Colon (tissue), 2 donors: ENCODE data around the gene SCYL2.
"Not testable (repeated sequence)": the region's sequence is repeated elsewhere in the genome, so short reads cannot be mapped to it uniquely, and the experiment has no call there.

Experiments used
- FAIRE-seq: peaks from 2 replicates; lab custom pipeline; 2012; peaks lifted over from hg19 to GRCh38; lab: Jason Lieb, UNC
- donor health status: control.
- donor health status: control.

SCYL2 gene

GRCh38 chr12:100266835-100267602 lies at the start of gene SCYL2, which contains the start of gene DEPDC4:
Gene SCYL2 (plus strand): TSS chr12:100267177. CDS start chr12:100282971, 15,794 bp downstream.
Gene DEPDC4 (minus strand): TSS chr12:100267079. CDS start chr12:100267076, 3 bp downstream.
- peak; percentile 28 for FAIRE-seq

DNA sequence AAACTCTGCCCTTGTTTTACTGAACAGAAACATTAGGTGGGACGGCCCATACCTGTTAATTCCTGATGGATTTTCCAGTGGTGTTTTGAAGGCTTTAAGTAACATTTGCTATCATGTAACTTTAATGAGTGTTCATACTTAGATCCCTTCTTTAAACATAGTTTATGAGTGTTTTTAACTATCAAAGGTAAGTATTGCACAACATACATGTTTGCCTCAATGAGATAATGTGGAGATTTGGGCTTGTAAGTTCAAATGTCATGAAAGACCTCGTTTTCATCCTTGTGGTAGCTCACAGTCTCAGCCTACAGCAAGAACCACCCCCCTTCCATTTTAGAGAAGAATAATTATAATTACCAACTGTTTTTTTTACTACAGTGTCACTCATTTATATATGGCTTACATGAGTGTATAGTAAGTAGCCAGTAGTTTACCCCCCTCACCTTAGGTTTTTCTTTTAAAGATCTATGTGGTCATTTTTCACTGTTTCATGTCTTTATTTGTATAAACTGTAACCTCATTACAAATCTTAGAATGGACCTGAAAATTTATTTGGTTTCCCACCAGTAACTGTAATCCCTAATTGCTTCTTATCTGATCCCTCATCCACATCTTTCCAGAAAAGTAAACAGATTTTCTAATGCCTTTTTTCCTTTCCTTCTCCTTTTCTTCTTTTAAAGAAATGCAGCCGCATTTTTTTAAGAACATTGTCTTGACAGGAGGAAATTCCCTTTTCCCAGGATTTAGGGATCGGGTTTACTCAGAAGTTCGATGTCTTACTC lies 47.5 kb upstream of the SCYL2 start:
- FAIRE-seq = no peak

DNA sequence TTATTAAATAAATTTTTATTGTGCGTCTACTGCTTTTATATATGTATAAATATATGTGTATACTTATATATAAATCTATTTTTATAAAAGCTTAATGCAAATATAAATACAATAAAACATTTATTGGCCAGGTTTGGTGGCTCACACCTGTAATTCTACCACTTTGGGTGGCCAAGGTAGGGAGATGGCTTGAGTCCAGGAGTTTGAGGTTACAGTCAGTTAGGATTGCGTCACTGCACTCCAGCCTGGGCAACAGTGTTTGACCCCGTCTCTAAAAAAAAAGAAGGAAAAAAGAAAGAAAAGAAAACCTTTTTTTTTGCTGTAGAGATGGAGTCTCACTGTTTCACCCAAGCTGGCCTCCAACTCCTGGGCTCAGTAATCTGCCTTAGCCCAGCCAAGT lies 45.5 kb upstream of the SCYL2 start:
- no peak for FAIRE-seq

DNA sequence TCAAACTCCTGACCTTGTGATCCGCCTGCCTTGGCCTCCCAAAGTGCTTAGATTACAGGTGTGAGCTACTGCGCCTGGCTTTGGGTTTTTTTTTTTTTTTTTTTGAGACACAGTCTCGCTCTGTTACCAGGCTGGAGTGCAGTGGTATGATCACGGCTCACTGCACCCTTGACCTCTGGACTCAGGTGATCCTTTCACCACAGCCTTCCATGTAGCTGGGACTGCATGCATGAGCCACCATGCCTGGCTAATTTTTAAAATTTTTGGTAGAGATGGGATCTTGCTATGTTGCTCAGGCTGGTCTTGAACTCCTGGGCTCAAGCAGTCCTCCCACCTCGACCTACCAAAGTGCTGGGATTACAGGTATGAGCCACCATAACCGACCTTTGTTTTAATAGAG lies 44.8 kb upstream of the SCYL2 start:
- FAIRE-seq = not testable (repeated sequence)

DNA sequence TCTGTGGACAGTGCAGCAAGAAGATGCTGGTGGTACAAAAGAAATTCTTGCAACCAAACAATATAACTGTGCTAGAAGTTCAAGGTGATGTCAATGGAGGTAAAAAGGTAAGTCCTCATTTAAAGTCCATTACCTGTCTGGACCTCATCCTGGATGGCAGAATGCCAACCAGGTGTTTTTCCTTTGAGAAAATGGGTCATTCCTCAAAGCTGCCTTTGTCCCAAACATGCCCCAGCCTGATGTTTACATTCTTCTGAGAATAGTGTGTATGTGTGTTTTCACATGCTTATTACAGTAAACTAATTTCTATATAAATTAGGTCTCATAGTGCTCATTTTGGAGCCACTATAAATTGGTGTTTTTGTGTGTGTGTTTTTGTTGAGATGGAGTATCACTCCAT lies 41.5 kb upstream of the SCYL2 start:
- no peak for FAIRE-seq

DNA sequence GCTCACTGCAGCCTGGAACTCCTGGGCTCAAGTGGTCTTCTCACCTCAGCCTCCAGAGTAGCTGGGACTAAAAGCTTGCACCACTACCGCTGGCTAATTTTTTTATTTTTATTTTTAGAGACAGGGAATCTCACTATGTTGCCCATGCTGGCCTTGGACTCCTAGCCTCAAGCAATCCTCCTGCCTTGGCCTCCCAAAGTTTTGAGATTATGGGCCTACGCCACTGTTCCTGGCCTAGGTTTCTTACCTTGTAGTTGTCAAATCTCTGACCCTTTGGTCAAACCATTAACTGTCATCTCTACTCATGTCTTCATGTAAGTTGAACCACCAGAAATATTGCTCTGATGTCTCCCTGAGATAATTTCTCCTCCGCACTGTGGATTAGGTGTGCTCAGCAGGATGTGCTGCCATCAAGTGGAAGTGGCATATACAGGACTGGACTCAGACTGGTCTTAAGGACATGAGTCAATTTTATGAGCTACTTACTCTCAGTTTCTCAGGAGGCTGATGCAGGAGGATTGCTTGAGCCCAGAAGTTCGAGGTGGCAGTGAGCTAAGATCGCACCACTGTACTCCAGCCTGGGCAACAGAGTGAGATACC lies 37.8 kb upstream of the SCYL2 start:
- FAIRE-seq = no peak

DNA sequence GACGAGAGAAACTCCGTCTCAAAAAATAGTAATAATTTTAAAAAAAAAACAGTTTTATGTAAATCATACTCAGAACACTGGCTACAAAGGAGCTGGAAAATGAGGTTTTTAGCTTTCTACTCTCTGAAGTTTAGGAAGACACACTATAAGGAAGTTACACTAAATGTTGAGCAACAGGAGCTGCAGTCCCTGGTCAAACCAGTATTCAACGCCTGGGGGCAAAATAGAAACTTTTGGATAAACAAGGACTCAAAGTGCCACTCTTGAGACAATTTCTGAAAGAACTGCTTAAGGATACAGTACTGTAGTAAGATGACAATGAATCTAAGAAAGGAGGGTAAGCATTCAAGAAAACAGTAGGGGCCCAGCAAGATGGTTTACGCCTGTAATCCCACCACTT lies 37.1 kb upstream of the SCYL2 start:
- no peak for FAIRE-seq

DNA sequence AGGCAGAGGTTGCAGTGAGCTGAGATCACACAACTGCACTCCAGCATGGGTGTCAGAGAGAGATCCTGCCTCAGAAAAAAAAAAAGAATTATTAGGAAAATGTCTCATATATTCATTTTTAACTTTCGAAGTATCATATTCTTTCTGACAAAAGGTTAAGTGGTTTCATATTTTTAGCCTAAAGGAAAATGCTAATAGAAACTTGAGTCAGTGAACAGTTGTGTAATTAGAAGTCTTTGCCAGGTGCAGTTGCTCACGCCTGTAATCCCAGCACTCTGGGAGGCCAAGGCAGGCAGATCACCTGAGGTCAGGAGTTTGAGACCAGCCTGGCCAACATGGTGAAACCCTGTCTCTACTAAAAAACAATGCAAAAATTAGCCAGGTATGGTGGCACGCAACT lies 35.1 kb upstream of the SCYL2 start:
- FAIRE-seq = not testable (repeated sequence)

- FAIRE-seq = no peak
Observed at GRCh38 chr12:100234166-100234565, 32.8 kb upstream of the SCYL2 start.

GRCh38 chr12:100234591-100235304 lies 32.2 kb upstream of the SCYL2 start:
- no peak for FAIRE-seq

DNA sequence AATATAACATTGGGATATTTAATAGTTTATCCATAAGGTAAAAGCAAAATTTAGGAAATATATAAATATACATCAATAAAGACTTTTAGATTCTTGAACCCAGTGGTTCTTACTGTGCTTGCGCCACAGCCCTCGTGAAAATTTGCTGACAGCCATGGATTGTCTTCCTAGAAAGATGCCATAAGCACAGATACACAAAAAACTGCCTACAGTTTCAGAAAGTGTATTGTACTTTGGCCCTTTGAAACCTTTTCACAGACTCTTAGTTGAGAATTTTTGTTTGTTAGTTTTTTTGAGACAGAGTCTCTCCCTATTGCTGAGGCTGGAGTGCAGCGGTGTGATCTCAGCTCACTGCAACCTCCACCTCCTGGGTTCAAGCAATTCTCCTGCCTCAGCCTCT lies 28.2 kb upstream of the SCYL2 start:
- FAIRE-seq = no peak

DNA sequence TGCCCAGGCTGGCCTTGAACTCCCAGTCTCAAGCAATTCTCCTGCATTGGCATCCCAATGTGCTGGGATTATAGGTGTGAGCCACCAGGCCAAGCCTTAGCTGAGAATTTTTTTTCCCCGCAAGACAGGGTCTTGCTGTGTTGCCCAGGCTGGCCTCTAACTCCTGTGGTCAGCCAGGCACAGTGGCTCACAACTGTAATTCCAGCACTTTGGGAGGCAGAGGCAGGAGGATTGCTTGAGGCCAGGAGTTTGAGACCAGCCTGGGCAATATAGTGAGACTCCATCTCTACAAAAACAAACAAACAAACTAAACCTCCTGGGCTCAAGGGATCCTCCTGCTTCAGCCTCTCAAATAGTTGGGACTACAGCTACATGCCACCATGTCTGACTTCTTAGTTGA lies 27.4 kb upstream of the SCYL2 start:
- no peak for FAIRE-seq

DNA sequence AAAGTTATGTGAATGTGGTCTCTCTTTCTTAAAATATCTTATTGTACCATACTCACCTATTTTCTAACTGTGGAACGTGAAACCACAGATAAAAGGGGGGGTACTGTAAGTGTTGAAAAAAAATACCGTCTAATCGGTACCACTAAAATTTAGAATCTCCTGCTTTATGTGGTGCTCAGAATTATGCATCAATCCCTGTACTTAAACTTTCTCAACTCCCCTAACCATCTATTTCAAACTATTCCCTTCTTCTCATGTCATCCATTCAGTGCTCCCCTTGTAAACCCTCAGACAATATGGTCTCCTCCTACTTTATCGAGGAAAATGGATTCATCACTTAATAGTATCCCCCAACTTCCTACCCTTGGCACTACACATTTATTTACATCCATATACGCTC lies 23.8 kb upstream of the SCYL2 start:
- FAIRE-seq = no peak

DNA sequence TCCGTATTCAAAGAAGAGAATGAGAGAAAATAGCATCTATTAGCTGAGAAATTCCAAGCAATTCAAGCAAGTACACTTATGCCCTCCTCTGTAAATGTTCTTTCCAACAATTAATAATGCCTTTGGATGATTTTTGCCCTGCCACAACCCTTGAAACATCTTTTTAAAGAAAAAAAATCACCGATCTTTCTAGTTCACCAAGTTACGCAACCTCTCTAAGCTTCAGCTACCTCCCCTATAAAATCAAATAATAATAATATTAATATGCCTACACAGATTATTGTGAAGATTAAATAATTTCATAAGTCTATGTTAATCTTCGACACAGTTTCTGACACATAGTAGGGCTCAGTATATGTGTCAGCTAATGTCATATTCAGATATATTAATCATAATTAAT lies 19.2 kb upstream of the SCYL2 start:
- FAIRE-seq = no peak

DNA sequence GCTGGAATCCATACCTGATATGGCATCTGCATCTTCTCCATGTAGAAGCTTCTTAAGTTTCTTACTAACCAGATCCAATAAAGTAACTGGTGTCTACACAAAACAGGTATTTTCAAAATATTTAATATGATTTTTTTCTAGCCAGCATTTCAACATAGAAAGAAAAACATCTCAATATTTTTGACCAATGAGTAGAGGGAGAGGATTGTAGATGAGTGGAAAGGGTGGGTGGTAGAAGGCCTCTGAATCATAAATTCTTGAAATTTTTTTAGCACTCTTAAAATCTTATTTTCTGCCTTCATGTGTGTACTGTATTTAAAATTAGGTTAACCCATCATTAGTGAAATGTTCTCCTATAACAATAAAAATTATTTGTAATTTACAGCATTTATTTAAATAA lies 18.1 kb upstream of the SCYL2 start:
- FAIRE-seq = no peak

DNA sequence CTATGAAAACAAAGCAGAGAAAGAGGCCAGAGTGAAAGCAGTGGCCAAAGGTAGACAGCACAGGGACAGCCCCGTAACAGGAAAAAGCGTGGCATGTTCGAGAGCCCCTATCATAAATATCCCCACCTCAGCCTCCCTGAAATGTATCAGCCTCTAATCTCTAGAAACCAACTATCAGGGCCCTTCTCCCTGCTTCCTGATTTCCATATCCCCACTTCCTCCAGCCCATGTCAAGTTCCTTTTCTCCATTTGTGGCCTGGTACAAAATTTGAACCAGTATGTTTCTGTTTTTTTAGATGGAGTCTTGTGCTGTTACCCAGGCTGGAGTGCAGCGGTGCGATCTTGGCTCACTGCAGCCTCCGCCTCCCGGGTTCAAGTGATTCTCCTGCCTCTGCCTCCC lies 17.0 kb upstream of the SCYL2 start:
- FAIRE-seq = no peak

GRCh38 chr12:100251917-100252316 lies 15.1 kb upstream of the SCYL2 start:
- no peak for FAIRE-seq

GRCh38 chr12:100253437-100253836 lies 13.5 kb upstream of the SCYL2 start:
- no peak for FAIRE-seq

- no peak for FAIRE-seq
Observed at GRCh38 chr12:100254876-100255275, 12.1 kb upstream of the SCYL2 start.

GRCh38 chr12:100258127-100258526 lies 8.8 kb upstream of the SCYL2 start:
- FAIRE-seq = no peak

- no peak for FAIRE-seq
Observed at GRCh38 chr12:100263131-100263530, 3.8 kb upstream of the SCYL2 start.

DNA sequence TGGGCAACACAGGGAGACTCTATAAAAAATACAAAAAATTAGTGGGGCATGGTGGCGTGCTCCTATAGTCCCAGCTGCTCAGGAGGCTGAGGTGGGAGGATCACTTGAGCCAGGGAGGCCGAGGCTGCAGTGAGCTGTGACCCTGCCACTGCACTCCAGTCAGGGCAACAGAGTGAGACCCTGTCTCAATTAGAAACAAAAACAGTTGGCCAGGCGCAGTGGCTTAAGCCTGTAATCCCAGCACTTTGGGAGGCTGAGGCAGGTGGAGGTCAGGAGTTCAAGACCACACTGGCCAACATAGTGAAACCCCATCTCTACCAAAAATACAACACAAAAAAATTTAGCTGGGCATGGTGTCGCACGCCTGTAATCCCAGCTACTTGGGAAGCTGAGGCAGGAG lies 1.9 kb upstream of the SCYL2 start:
- not testable (repeated sequence) for FAIRE-seq
